Measurements from ENCODE around the gene CMKLR1.

CMKLR1 gene

GRCh38 chr12:108338915-108339657 lies at the start of gene CMKLR1:
TSS of gene CMKLR1 (minus strand) at chr12:108339311. CDS start at chr12:108293591, 45,720 bp downstream.
- Histone ChIP-seq H3K27me3 (ENCODE audit: insufficient read depth, low read depth) (peaks cover 3% of the 10 kb centered on the region; the same call in 1 of the 2 replicates), H3K27ac (no peak within 1 kb of the TSS)

GRCh38 chr12:108387771-108388170 lies 48.7 kb upstream of the CMKLR1 start:
- no peaks in the 10 kb centered on the region for H3K27me3 ChIP-seq (ENCODE audit: insufficient read depth, low read depth)
- no peaks in the 10 kb centered on the region for H3K79me2 ChIP-seq (ENCODE audit: insufficient read depth, low read depth)
- no peak overlapping the region for H3K9ac ChIP-seq
- H3K4me1 ChIP-seq (ENCODE audit: low read depth, poor library complexity, severe bottlenecking), result no peaks in the 10 kb centered on the region
- H3K27ac ChIP-seq, result no peak overlapping the region
- no peak overlapping the region for H2AFZ ChIP-seq (ENCODE audit: low read depth)
- H4K20me1 ChIP-seq (ENCODE audit: insufficient read depth), result no peaks in the 10 kb centered on the region
- H3K4me2 ChIP-seq, result no peak overlapping the region
- no peak for TF ChIP-seq CTCF (conservative IDR thresholded peaks at IDR 0.05; ENCODE audit: low read depth, low read length)
- no peak overlapping the region for H3K4me3 ChIP-seq (IDR thresholded peaks at IDR 0.05; ENCODE audit: insufficient read depth, low read depth, low read length)
- no peaks in the 10 kb centered on the region for H3K36me3 ChIP-seq (ENCODE audit: insufficient read depth)

More at GRCh38 chr12:108338915-108339657, at the start of gene CMKLR1:
- Histone ChIP-seq H3K4me1 (ENCODE audit: low read depth, poor library complexity, severe bottlenecking) (peaks cover 17% of the 10 kb centered on the region), H3K4me3 (IDR thresholded peaks at IDR 0.05; ENCODE audit: insufficient read depth, low read depth, low read length) (no peak within 1 kb of the TSS), H2AFZ (ENCODE audit: low read depth) (no peak within 1 kb of the TSS), H3K4me2 (no peak within 1 kb of the TSS), H4K20me1 (ENCODE audit: insufficient read depth) (no peaks in the 10 kb centered on the region), H3K9ac (no peak within 1 kb of the TSS), H3K79me2 (ENCODE audit: insufficient read depth, low read depth) (no peaks in the 10 kb centered on the region), H3K36me3 (ENCODE audit: insufficient read depth) (no peaks in the 10 kb centered on the region)
- no peak for TF ChIP-seq CTCF (conservative IDR thresholded peaks at IDR 0.05; ENCODE audit: low read depth, low read length)

- Histone ChIP-seq H2AFZ (ENCODE audit: low read depth) (no peak overlapping the region), H3K27ac (no peak overlapping the region), H3K79me2 (ENCODE audit: insufficient read depth, low read depth) (no peaks in the 10 kb centered on the region), H3K4me1 (ENCODE audit: low read depth, poor library complexity, severe bottlenecking) (no peaks in the 10 kb centered on the region), H3K27me3 (ENCODE audit: insufficient read depth, low read depth) (no peaks in the 10 kb centered on the region), H3K4me3 (IDR thresholded peaks at IDR 0.05; ENCODE audit: insufficient read depth, low read depth, low read length) (no peak overlapping the region), H3K4me2 (no peak overlapping the region), H4K20me1 (ENCODE audit: insufficient read depth) (no peaks in the 10 kb centered on the region), H3K9ac (no peak overlapping the region), H3K36me3 (ENCODE audit: insufficient read depth) (no peaks in the 10 kb centered on the region)
- TF ChIP-seq CTCF (conservative IDR thresholded peaks at IDR 0.05; ENCODE audit: low read depth, low read length), result no peak
These were observed 47.7 kb upstream of the CMKLR1 start for GRCh38 chr12:108386709-108387360.

GRCh38 chr12:108382437-108382801 lies 43.3 kb upstream of the CMKLR1 start:
- Histone ChIP-seq H3K4me2 (no peak overlapping the region), H3K4me1 (ENCODE audit: low read depth, poor library complexity, severe bottlenecking) (no peaks in the 10 kb centered on the region), H4K20me1 (ENCODE audit: insufficient read depth) (no peaks in the 10 kb centered on the region), H3K27ac (no peak overlapping the region), H3K79me2 (ENCODE audit: insufficient read depth, low read depth) (no peaks in the 10 kb centered on the region), H3K27me3 (ENCODE audit: insufficient read depth, low read depth) (no peaks in the 10 kb centered on the region), H3K9ac (no peak overlapping the region), H2AFZ (ENCODE audit: low read depth) (no peak overlapping the region), H3K36me3 (ENCODE audit: insufficient read depth) (no peaks in the 10 kb centered on the region), H3K4me3 (IDR thresholded peaks at IDR 0.05; ENCODE audit: insufficient read depth, low read depth, low read length) (no peak overlapping the region)
- TF ChIP-seq CTCF (conservative IDR thresholded peaks at IDR 0.05; ENCODE audit: low read depth, low read length), result no peak
